A549 (cell line): Measurements from ENCODE around the gene TBCE. TPM values are rescaled to one million over a fixed set of nuclear protein-coding genes. Genes with fewer than 3 reads are reported as not detected.
A peak's percentile ranks its signal among the peaks of the same experiment; 100 is the strongest.

ENCODE experiments used
- ATAC-seq, 2 experiments: fragments of 200-7000 bp in 1 of 2; fragments of >200 bp in 1 of 2; cut with Nextera tagmentation in 1 of 2; cut with Tn5 transposase in 1 of 2; 3 replicates each; pipeline versions ENCODE4 v1.8.0 to v1.9.1; 2018 to 2020; ENCODE audit warnings: mild to moderate bottlenecking in 1 of 2, moderate library complexity in 1 of 2
- CTCF ChIA-PET: fragments of 300-600 bp; sonication (Branson Sonifier 250); formaldehyde crosslinking; extraction: SDS; loops from one replicate; lab custom pipeline; 2021; ENCODE audit warnings: antibody characterized with exemption, inconsistent platforms; lab: Yijun Ruan, JAX
- POLR2A ChIA-PET: fragments of 350-600 bp; formaldehyde crosslinking; extraction: SDS; loops from one replicate; lab custom pipeline; 2021; ENCODE audit warnings: antibody characterized with exemption, inconsistent platforms; lab: Yijun Ruan, JAX
- DNase-seq, 2 experiments: peaks; one replicate each; pipeline versions ENCODE4 v3.0.0 to v3.0.0-alpha.2; 2011 to 2016; ENCODE audit warnings: low read depth in 1 of 2, low spot score in 1 of 2
- FAIRE-seq: peaks from 2 replicates; lab custom pipeline; 2011; peaks lifted over from hg19 to GRCh38; lab: Jason Lieb, UNC
- H3K27ac ChIP-seq, 2 experiments: fragments of >200 bp; sonication (Bioruptor Twin); formaldehyde crosslinking; 3 replicates each; pipeline ENCODE4 v1.5.1; 2016 to 2017
- H3K4me1 ChIP-seq: fragments of >200 bp; sonication (Bioruptor Twin); formaldehyde crosslinking; 3 replicates; pipeline ENCODE4 v1.6.1; 2016
- H3K4me2 ChIP-seq: fragments of >200 bp; sonication (Bioruptor Twin); formaldehyde crosslinking; 3 replicates; pipeline ENCODE4 v1.6.1; 2016
- H3K4me3 ChIP-seq: fragments of >200 bp; sonication (Bioruptor Twin); formaldehyde crosslinking; 3 replicates; pipeline ENCODE4 v1.5.1; 2016
- H3K9me3 ChIP-seq: fragments of >200 bp; sonication (Bioruptor Twin); formaldehyde crosslinking; 3 replicates; pipeline ENCODE4 v1.6.1; 2016
- CBX2 ChIP-seq: fragments of 200-600 bp; sonication (generic); IDR thresholded peaks from 2 replicates; pipeline ENCODE4 v1.6.1; 2016; ENCODE audit warnings: low read depth, mild to moderate bottlenecking, borderline replicate concordance
- CEBPB ChIP-seq, 2 experiments: fragments of >200 bp in 1 of 2; sonication (Bioruptor Twin) in 1 of 2; formaldehyde crosslinking in 1 of 2; IDR thresholded peaks; 2 replicates each; pipeline ENCODE4 v1.6.1; 2012 to 2016
- CHD4 ChIP-seq: fragments of 200-600 bp; sonication (generic); IDR thresholded peaks from 2 replicates; pipeline ENCODE4 v1.6.1; 2016; ENCODE audit warnings: antibody characterized with exemption, mild to moderate bottlenecking, borderline replicate concordance
- E2F6 ChIP-seq: IDR thresholded peaks from 2 replicates; pipeline ENCODE4 v1.6.1; 2012; ENCODE audit warnings: low read depth, borderline replicate concordance
- EHF ChIP-seq: fragments of 250-450 bp; sonication (Bioruptor Pico); IDR thresholded peaks from 2 replicates; pipeline ENCODE4 v1.5.0; 2020; ENCODE audit warnings: mild to moderate bottlenecking
- ELK1 ChIP-seq: fragments of 150-350 bp; IDR thresholded peaks from 2 replicates; pipeline ENCODE4 v1.6.1; 2014; ENCODE audit warnings: low read depth, mild to moderate bottlenecking, low read length
- FOXS1 ChIP-seq: fragments of 250-450 bp; sonication (Bioruptor Pico); IDR thresholded peaks from 2 replicates; pipeline ENCODE4 v1.5.0; 2020; ENCODE audit warnings: mild to moderate bottlenecking, moderate library complexity
- HDAC2 ChIP-seq: fragments of 200-600 bp; sonication (generic); IDR thresholded peaks from 2 replicates; pipeline ENCODE4 v1.6.1; 2016
- HOXA7 ChIP-seq: fragments of 250-450 bp; sonication (Bioruptor Pico); IDR thresholded peaks from 2 replicates; pipeline ENCODE4 v1.5.0; 2020; ENCODE audit warnings: mild to moderate bottlenecking, moderate library complexity
- HOXB5 ChIP-seq: fragments of 250-450 bp; sonication (Bioruptor Pico); IDR thresholded peaks from 2 replicates; pipeline ENCODE4 v1.5.0; 2020; ENCODE audit warnings: mild to moderate bottlenecking, moderate library complexity
- JUN ChIP-seq, 2 experiments: fragments of >200 bp; sonication (Bioruptor Twin); formaldehyde crosslinking; IDR thresholded peaks; 2 replicates in 1 of 2; 3 replicates in 1 of 2; pipeline ENCODE4 v1.6.1; 2016 to 2017
- KDM1A ChIP-seq: fragments of 200-600 bp; sonication (generic); IDR thresholded peaks from 2 replicates; pipeline ENCODE4 v1.6.1; 2016; ENCODE audit warnings: low read depth, mild to moderate bottlenecking
- KDM5A ChIP-seq: fragments of 200-600 bp; sonication (generic); IDR thresholded peaks from 2 replicates; pipeline ENCODE4 v1.6.1; 2016; ENCODE audit warnings: antibody characterized with exemption, mild to moderate bottlenecking
- MAX ChIP-seq: IDR thresholded peaks from 2 replicates; pipeline ENCODE4 v1.6.1; 2012
- NFE2L2 ChIP-seq: fragments of 150-350 bp; conservative IDR thresholded peaks from 2 replicates; pipeline ENCODE4 v1.6.1; 2014; ENCODE audit warnings: low read length
- POLR2A ChIP-seq: IDR thresholded peaks from 2 replicates; pipeline ENCODE4 v1.6.1; 2012; ENCODE audit warnings: mild to moderate bottlenecking, low read length
- POLR2AphosphoS2 ChIP-seq: conservative IDR thresholded peaks from 2 replicates; pipeline ENCODE4 v1.6.1; 2012; ENCODE audit warnings: low read length, improper control_type of control experiment, inconsistent platforms
- RAD21 ChIP-seq, 2 experiments: fragments of >200 bp in 1 of 2; sonication (Bioruptor Twin) in 1 of 2; formaldehyde crosslinking in 1 of 2; IDR thresholded peaks in 1 of 2; conservative IDR thresholded peaks in 1 of 2; 2 replicates in 1 of 2; 3 replicates in 1 of 2; pipeline ENCODE4 v1.6.1; 2012 to 2018; ENCODE audit warnings: inconsistent platforms in 1 of 2
- RFX5 ChIP-seq: fragments of 450-650 bp; IDR thresholded peaks from 2 replicates; pipeline ENCODE4 v1.7.1; 2014; ENCODE audit warnings: antibody characterized with exemption, mild to moderate bottlenecking, moderate library complexity
- SMC3 ChIP-seq: fragments of >200 bp; sonication (Bioruptor Twin); formaldehyde crosslinking; IDR thresholded peaks from 3 replicates; pipeline ENCODE4 v1.6.1; 2018; ENCODE audit warnings: inconsistent platforms
- TFCP2L1 ChIP-seq: fragments of 250-450 bp; sonication (Bioruptor Pico); IDR thresholded peaks from 2 replicates; pipeline ENCODE4 v1.5.0; 2021; ENCODE audit warnings: mild to moderate bottlenecking
- TP53 ChIP-seq: fragments of 250-450 bp; sonication (Bioruptor Pico); IDR thresholded peaks from 2 replicates; pipeline ENCODE4 v1.5.0; 2021; ENCODE audit warnings: mild to moderate bottlenecking, moderate library complexity
- USF2 ChIP-seq: fragments of 450-650 bp; IDR thresholded peaks from 2 replicates; pipeline ENCODE4 v1.6.1; 2014; ENCODE audit warnings: antibody characterized with exemption
- ZC3H11A ChIP-seq: fragments of 450-650 bp; IDR thresholded peaks from 2 replicates; pipeline ENCODE4 v1.6.1; 2014; ENCODE audit warnings: antibody characterized with exemption, mild to moderate bottlenecking
- ZFP36 ChIP-seq: fragments of 450-650 bp; IDR thresholded peaks from 2 replicates; pipeline ENCODE4 v1.6.1; 2014; ENCODE audit warnings: borderline replicate concordance; ENCODE audit not compliant: partially characterized antibody
- ZNF302 ChIP-seq: fragments of 250-450 bp; sonication (Bioruptor Pico); IDR thresholded peaks from 2 replicates; pipeline ENCODE4 v1.9.0; 2021; ENCODE audit warnings: inconsistent platforms, mild to moderate bottlenecking, moderate library complexity
- WGBS: methylation state at CpG from one replicate; pipeline ENCODE4 v1.1.6; 2017; ENCODE audit errors: missing lambda C conversion rate; 5-methylcytosine and 5-hydroxymethylcytosine counted together
- polyA plus RNA-seq, 4 experiments: library from polyadenylated mRNA; depleted of rRNA in 3 of 4; stranded (reverse); fragments of >200 nt; fragmentation: RNase III in 1 of 4; extraction: RNeasy Plus Mini Kit Qiagen cat#74134 plus additional on column Dnase treatment in 1 of 4; gene quantifications; 2 replicates in 3 of 4; 3 replicates in 1 of 4; pipeline ENCODE4 v1.2.3, GENCODE V29; 2011 to 2017
- TF ChIP-seq, protein P1 (sequence below): fragments of 250-450 bp; sonication (Bioruptor Pico); IDR thresholded peaks from 2 replicates; pipeline ENCODE4 v1.5.0; 2021; ENCODE audit warnings: mild to moderate bottlenecking, moderate library complexity, borderline replicate concordance
- TF ChIP-seq, protein P2 (sequence below): fragments of >200 bp; sonication (Bioruptor Twin); formaldehyde crosslinking; IDR thresholded peaks from 3 replicates; pipeline ENCODE4 v1.6.1; 2016
- TF ChIP-seq, protein P3 (sequence below): fragments of 200-600 bp; sonication (generic); IDR thresholded peaks from 2 replicates; pipeline ENCODE4 v1.6.1; 2016; ENCODE audit warnings: antibody characterized with exemption, mild to moderate bottlenecking, moderate library complexity

Gene TBCE
- polyA plus RNA-seq, 2 of the 4 experiments (the other 2 are of a cell fraction) = 45.1 to 65.2 TPM

DNA sequence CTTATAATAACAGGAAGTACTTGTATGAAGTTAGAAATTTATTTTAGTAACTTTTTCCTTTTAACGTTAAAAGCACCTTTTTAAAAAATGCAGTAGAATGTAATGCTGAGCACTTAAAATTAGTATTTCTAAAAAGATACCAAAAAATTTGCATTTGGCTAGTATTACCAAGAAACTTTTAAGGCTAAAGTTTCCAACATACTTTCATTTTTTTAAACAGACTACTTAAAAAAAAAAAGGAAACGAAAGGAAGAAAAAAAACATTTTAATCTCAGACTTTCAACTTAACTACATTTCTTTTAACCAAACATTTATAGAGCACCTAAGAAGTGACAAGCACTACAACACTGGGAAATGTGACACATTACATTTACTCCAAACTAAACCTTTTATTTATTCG is 42.1 kb upstream of the TBCE start:
- DNase-seq (no peak), FAIRE-seq (no peak), ATAC-seq (no peak)
- TF ChIP-seq HOXB5 = no peak
- TF ChIP-seq MAX = no peak
- no peak for TF ChIP-seq TFCP2L1 (CRISPR knock-in tag)
- no peak for TF ChIP-seq TP53 (CRISPR knock-in tag)
- no peak for TF ChIP-seq JUN (IDR thresholded peaks at IDR 0.05)
- no peak for TF ChIP-seq POLR2AphosphoS2
- TF ChIP-seq KDM1A = no peak
- no peak for TF ChIP-seq HDAC2
- TF ChIP-seq KDM5A = no peak
- no peak for TF ChIP-seq RFX5
- no peak for TF ChIP-seq SMC3
- TF ChIP-seq, protein P1, sequence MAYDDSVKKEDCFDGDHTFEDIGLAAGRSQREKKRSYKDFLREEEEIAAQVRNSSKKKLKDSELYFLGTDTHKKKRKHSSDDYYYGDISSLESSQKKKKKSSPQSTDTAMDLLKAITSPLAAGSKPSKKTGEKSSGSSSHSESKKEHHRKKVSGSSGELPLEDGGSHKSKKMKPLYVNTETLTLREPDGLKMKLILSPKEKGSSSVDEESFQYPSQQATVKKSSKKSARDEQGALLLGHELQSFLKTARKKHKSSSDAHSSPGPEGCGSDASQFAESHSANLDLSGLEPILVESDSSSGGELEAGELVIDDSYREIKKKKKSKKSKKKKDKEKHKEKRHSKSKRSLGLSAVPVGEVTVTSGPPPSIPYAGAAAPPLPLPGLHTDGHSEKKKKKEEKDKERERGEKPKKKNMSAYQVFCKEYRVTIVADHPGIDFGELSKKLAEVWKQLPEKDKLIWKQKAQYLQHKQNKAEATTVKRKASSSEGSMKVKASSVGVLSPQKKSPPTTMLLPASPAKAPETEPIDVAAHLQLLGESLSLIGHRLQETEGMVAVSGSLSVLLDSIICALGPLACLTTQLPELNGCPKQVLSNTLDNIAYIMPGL (CRISPR knock-in tag) = no peak
- no peak for TF ChIP-seq ZC3H11A
- no peak for TF ChIP-seq ELK1
- TF ChIP-seq CBX2 = no peak
- WGBS = 64% methylated on average over 3 of the region's 3 CpGs
- Histone ChIP-seq H3K4me2 (peak overlapping the region; percentile 84), H3K4me1 (peaks cover 23% of the 10 kb centered on the region; the same call in 2 of the 3 replicates), H3K27ac (no peak overlapping the region), H3K4me3 (no peak overlapping the region), H3K9me3 (no peaks in the 10 kb centered on the region)
- ChIA-PET POLR2A (no interaction called here), CTCF (interaction anchor here (1.4 to 6.7 kb wide), 4 partner anchors 11 to 180 kb away, joined by 3 to 37 read pairs (median 6); no protein-coding TSS in a partner anchor)

DNA sequence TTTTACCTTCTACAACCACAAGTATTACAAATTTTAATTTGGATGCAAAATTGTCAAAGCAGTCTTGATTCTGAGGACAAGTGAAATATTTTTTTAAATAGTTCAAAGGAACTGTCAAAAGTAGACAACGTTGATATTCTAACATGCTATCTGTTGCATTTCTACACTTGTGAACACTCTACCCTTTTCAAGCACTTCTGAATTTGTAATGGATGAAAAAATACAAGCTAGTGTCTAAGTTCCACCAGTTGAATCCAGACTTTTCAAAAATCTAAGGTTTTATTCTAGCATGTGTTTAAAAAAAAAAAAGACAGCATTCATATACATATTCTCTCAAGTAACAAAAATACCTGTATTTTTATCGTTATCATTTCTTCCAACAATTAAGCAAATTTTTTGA is 41.4 kb upstream of the TBCE start:
- peak overlapping the region; percentile 96 for H3K4me3 ChIP-seq
- no peak for FAIRE-seq
- no peak overlapping the region for H3K27ac ChIP-seq
- ATAC-seq = no peak
- H3K4me2 ChIP-seq = peak overlapping the region; percentile 84
- H3K4me1 ChIP-seq = peaks cover 30% of the 10 kb centered on the region
- WGBS = 47% methylated on average over 2 of the region's 2 CpGs
- no peaks in the 10 kb centered on the region for H3K9me3 ChIP-seq
- POLR2A ChIA-PET = no interaction called here
- DNase-seq = no peak
- CTCF ChIA-PET = interaction anchor here (1.7 to 6.7 kb wide), 2 partner anchors 19 to 90 kb away, joined by 3 to 37 read pairs; no protein-coding TSS in a partner anchor
- TF ChIP-seq ZFP36 = no peak
- no peak for TF ChIP-seq ZNF302 (CRISPR knock-in tag)
- TF ChIP-seq, protein P2, sequence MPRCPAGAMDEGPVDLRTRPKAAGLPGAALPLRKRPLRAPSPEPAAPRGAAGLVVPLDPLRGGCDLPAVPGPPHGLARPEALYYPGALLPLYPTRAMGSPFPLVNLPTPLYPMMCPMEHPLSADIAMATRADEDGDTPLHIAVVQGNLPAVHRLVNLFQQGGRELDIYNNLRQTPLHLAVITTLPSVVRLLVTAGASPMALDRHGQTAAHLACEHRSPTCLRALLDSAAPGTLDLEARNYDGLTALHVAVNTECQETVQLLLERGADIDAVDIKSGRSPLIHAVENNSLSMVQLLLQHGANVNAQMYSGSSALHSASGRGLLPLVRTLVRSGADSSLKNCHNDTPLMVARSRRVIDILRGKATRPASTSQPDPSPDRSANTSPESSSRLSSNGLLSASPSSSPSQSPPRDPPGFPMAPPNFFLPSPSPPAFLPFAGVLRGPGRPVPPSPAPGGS = no peak
- TF ChIP-seq RAD21 (conservative IDR thresholded peaks at IDR 0.05 in 1 of 2, IDR thresholded peaks at IDR 0.05 in 1 of 2) = no peak
- no peak for TF ChIP-seq HOXA7
- no peak for TF ChIP-seq FOXS1 (CRISPR knock-in tag)
- no peak for TF ChIP-seq CEBPB (IDR thresholded peaks at IDR 0.05)
- TF ChIP-seq NFE2L2 = no peak
- no peak for TF ChIP-seq EHF
- TF ChIP-seq USF2 = no peak
- TF ChIP-seq, protein P3, sequence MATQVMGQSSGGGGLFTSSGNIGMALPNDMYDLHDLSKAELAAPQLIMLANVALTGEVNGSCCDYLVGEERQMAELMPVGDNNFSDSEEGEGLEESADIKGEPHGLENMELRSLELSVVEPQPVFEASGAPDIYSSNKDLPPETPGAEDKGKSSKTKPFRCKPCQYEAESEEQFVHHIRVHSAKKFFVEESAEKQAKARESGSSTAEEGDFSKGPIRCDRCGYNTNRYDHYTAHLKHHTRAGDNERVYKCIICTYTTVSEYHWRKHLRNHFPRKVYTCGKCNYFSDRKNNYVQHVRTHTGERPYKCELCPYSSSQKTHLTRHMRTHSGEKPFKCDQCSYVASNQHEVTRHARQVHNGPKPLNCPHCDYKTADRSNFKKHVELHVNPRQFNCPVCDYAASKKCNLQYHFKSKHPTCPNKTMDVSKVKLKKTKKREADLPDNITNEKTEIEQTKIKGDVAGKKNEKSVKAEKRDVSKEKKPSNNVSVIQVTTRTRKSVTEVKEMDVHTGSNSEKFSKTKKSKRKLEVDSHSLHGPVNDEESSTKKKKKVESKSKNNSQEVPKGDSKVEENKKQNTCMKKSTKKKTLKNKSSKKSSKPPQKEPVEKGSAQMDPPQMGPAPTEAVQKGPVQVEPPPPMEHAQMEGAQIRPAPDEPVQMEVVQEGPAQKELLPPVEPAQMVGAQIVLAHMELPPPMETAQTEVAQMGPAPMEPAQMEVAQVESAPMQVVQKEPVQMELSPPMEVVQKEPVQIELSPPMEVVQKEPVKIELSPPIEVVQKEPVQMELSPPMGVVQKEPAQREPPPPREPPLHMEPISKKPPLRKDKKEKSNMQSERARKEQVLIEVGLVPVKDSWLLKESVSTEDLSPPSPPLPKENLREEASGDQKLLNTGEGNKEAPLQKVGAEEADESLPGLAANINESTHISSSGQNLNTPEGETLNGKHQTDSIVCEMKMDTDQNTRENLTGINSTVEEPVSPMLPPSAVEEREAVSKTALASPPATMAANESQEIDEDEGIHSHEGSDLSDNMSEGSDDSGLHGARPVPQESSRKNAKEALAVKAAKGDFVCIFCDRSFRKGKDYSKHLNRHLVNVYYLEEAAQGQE = no peak
- TF ChIP-seq CHD4 = no peak
- TF ChIP-seq POLR2A = no peak
- TF ChIP-seq E2F6 = no peak
- TF ChIP-seq, all 56 proteins: peak for 0
